Kidney (tissue), 14 donors: ENCODE results near the gene AOPEP. TPM values are rescaled to one million over a fixed set of nuclear protein-coding genes. Genes with fewer than 3 reads are reported as not detected.
A peak's percentile ranks its signal among the peaks of the same experiment; 100 is the strongest.

Experiments
- DNase-seq, 5 donors: peaks; one replicate each; pipeline ENCODE4 v3.0.0-alpha.2; 2013 to 2020
- FAIRE-seq: peaks from 2 replicates; lab custom pipeline; 2012; peaks lifted over from hg19 to GRCh38; lab: Jason Lieb, UNC
- H3K27ac ChIP-seq, 2 donors: one replicate each; pipeline ENCODE4 v1.7.0; 2013; ENCODE audit warnings: low read depth in 2 of 2, low read length in 2 of 2, inconsistent platforms in 1 of 2
- H3K27me3 ChIP-seq: one replicate; pipeline ENCODE4 v1.7.1; 2013; ENCODE audit warnings: low read length, inconsistent platforms; ENCODE audit not compliant: control insufficient read depth, insufficient read depth
- H3K36me3 ChIP-seq, 3 donors: one replicate each; pipeline versions ENCODE4 v1.7.0 to v1.7.1; 2013; ENCODE audit warnings: low read length in 3 of 3, control low read depth in 1 of 3, inconsistent platforms in 1 of 3; ENCODE audit not compliant: insufficient read depth in 3 of 3, control insufficient read depth in 2 of 3
- H3K4me1 ChIP-seq, 3 donors: one replicate each; pipeline versions ENCODE4 v1.7.0 to v1.7.1; 2013; ENCODE audit warnings: low read length in 3 of 3, inconsistent platforms in 1 of 3, low read depth in 1 of 3; ENCODE audit not compliant: control insufficient read depth in 2 of 3, insufficient read depth in 2 of 3
- H3K4me3 ChIP-seq, 3 donors: one replicate each; pipeline versions ENCODE4 v1.7.0 to v1.8.1; 2013; ENCODE audit warnings: low read length in 3 of 3, control low read depth in 1 of 3, inconsistent platforms in 1 of 3
- H3K9ac ChIP-seq, 3 donors: one replicate each; pipeline versions ENCODE4 v1.7.0 to v1.7.1; 2013; ENCODE audit warnings: low read length in 3 of 3, control low read depth in 1 of 3, inconsistent platforms in 1 of 3
- H3K9me3 ChIP-seq, 3 donors: one replicate each; pipeline versions ENCODE4 v1.7.0 to v1.7.1; 2013; ENCODE audit warnings: low read length in 3 of 3, control low read depth in 1 of 3, inconsistent platforms in 1 of 3; ENCODE audit not compliant: control insufficient read depth in 2 of 3, insufficient read depth in 1 of 3
- intact Hi-C: fragments of 100-400 bp; cut with DNase I; formaldehyde crosslinking; loops from one replicate; pipeline ENCODE4 v1.11.1; 2022
- polyA plus RNA-seq: library from polyadenylated mRNA; stranded (reverse); fragments of 350-450 nt; fragmentation: Illumina TruSeq; extraction: RNeasy Lipid Tissue Mini Kit (QIAGEN cat#74804); gene quantifications from one replicate; pipeline ENCODE4 v1.2.3, GENCODE V29; 2014; ENCODE audit warnings: low read depth, low replicate concordance; ENCODE audit not compliant: insufficient read depth
- total RNA-seq: library from RNA; stranded (reverse); fragmentation: NEBNext Ultra II Directional; extraction: Animal tissue kit (Norgen Biotek cat#: 25700); gene quantifications from one replicate; pipeline ENCODE4 v1.2.1, GENCODE V29; 2021
- TF ChIP-seq, protein P1 (sequence below): IDR thresholded peaks from 3 replicates; pipeline ENCODE4 v1.5.1; 2012; ENCODE audit warnings: mild to moderate bottlenecking, moderate library complexity, borderline replicate concordance; ENCODE audit not compliant: insufficient read depth; ENCODE audit errors: extremely low read depth
- donor health status: control.
- donor health status: control.
- donor health status: control.
- donor health status: control.
- donor health status: control.
- donor health status: DM: yes; HTN: yes; CAD: no.
- donor health status: Normal renal cell carcinoma (clear cell type).

Gene AOPEP
- total and polyA plus RNA-seq, 2 donors from 2014 or later = 52.2 to 119 TPM

DNA sequence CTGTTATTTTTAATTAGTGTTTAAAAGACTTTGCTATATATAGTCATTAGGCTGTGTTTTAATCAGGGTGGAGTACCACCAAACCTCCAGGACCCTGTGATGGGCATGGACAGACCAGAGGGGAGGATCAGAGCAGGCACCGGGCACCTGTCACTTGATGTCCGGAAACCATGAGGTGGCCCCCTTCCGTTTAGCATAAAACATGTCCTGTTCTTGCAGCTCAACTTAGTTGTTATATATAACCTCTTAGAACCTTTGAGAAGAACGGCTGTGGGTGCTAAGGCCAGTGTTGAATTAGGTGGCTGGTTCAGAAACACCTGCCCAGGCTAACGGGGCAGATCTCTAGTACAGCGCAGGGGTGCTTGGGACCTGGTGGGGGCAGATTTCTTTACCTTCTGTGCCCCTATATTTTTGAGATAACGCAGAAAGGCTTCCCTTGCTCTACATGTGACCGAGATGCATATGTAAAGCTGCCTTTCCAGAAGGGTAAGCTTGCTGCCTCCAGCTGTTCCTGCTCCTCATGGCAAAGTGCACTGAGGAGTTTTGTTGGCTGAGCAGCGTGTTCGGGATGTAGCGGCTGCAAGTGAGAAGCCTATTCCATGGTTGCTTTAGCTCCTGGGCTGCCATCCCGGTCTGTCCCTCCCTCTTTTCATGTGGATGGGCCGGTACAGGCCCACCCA lies 335.6 kb downstream of the AOPEP start:
- TF ChIP-seq, protein P1, sequence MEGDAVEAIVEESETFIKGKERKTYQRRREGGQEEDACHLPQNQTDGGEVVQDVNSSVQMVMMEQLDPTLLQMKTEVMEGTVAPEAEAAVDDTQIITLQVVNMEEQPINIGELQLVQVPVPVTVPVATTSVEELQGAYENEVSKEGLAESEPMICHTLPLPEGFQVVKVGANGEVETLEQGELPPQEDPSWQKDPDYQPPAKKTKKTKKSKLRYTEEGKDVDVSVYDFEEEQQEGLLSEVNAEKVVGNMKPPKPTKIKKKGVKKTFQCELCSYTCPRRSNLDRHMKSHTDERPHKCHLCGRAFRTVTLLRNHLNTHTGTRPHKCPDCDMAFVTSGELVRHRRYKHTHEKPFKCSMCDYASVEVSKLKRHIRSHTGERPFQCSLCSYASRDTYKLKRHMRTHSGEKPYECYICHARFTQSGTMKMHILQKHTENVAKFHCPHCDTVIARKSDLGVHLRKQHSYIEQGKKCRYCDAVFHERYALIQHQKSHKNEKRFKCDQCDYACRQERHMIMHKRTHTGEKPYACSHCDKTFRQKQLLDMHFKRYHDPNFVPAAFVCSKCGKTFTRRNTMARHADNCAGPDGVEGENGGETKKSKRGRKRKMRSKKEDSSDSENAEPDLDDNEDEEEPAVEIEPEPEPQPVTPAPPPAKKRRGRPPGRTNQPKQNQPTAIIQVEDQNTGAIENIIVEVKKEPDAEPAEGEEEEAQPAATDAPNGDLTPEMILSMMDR = no peak
- H3K27me3 ChIP-seq = no peaks in the 10 kb centered on the region
- H3K9me3 ChIP-seq = no peaks in the 10 kb centered on the region
- intact Hi-C loops = no loop called here
- no peak for FAIRE-seq
- H3K4me3 ChIP-seq = no peak overlapping the region
- DNase-seq = peak in 1 of 5 donors; percentile 8
- H3K4me1 ChIP-seq = peaks cover 0 to 59% (median 48%) of the 10 kb centered on the region in 3 donors
- peaks cover 5 to 48% (median 14%) of the 10 kb centered on the region in 3 donors for H3K36me3 ChIP-seq
- H3K27ac ChIP-seq = peak overlapping the region in 1 of 2 donors; percentile 9
- no peak overlapping the region for H3K9ac ChIP-seq

DNA sequence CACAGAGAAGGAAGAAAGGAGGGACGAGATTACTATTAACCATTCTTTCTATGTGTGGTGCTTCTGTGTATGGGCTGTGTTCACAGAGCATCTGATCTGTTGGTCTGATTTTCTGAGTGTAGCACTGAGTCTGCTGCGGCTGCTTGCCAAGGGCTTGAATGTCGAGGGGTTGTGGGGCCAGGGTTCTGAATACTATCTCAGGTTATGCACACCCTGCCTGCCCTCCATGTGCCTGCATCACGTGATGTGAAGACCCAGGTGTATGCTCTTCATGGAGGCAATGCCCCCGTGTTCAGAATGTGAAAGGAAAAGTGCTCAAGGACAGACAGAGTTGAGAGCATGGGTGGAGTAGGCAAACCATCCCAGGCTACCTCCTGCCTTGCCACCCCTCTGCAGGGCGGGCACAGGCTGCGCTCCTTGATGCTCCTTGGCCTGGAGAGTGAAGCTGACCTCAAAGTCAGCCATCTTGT lies 336.1 kb downstream of the AOPEP start:
- intact Hi-C loops = no loop called here
- H3K9me3 ChIP-seq = no peaks in the 10 kb centered on the region
- DNase-seq (peak in 1 of 5 donors; percentile 5), FAIRE-seq (no peak)
- peak overlapping the region; percentile 9 to 68 for H3K27ac ChIP-seq
- no peak overlapping the region for H3K9ac ChIP-seq
- TF ChIP-seq, protein P1 = no peak
- peaks cover 0 to 54% (median 51%) of the 10 kb centered on the region in 3 donors for H3K4me1 ChIP-seq
- H3K27me3 ChIP-seq = no peaks in the 10 kb centered on the region
- no peak overlapping the region for H3K4me3 ChIP-seq
- peaks cover 6 to 54% (median 14%) of the 10 kb centered on the region in 3 donors for H3K36me3 ChIP-seq

DNA sequence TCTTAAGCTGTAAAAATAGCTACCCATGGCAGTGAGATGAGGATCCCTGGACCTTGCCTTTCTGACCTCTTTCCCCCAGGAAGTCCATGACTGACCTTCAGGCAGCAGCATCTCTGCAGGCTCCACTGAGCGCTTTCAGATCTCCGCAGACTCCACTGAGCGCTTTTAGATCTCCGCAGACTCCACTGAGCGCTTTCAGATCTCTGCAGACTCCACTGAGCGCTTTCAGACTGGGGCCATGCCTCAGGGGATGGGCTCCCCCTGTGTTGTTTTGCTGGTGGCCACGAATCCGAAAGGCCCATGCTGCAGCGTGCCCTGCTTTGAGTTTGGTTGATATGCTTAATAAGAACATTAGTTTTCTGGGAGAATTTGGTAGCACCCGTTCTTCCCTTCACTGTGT lies 336.8 kb downstream of the AOPEP start:
- intact Hi-C loops = no loop called here
- Histone ChIP-seq H3K4me1 (peaks cover 0 to 48% (median 48%) of the 10 kb centered on the region in 3 donors), H3K27ac (peak overlapping the region; percentile 64 to 68), H3K9me3 (no peaks in the 10 kb centered on the region), H3K4me3 (no peak overlapping the region), H3K9ac (no peak overlapping the region), H3K36me3 (peaks cover 9 to 54% (median 14%) of the 10 kb centered on the region in 3 donors), H3K27me3 (no peaks in the 10 kb centered on the region)
- FAIRE-seq = no peak
- TF ChIP-seq, protein P1 = no peak
- DNase-seq = peak in 1 of 5 donors; percentile 9
